HG03439 (cell line): ENCODE data around the gene SGCA.

ENCODE experiments used
- ATAC-seq: cut with Tn5 transposase; IDR thresholded peaks from one replicate; pipeline ENCODE4 v1.9.1; 2021; ENCODE audit warnings: mild to moderate bottlenecking, moderate library complexity; ENCODE audit not compliant: unreplicated experiment

SGCA gene

GRCh38 chr17:50165867-50166517 is at the start of gene SGCA:
Gene SGCA (plus strand): TSS chr17:50166005. CDS start chr17:50166041, 36 bp downstream.
- ATAC-seq: no peak

- no peak for ATAC-seq
Measured at GRCh38 chr17:50117202-50118051, 48.4 kb upstream of the SGCA start.

GRCh38 chr17:50118076-50118827 is 47.6 kb upstream of the SGCA start:
- ATAC-seq: no peak

- no peak for ATAC-seq
Measured at GRCh38 chr17:50118828-50119218, 47.0 kb upstream of the SGCA start.

GRCh38 chr17:50120475-50121253 is 45.1 kb upstream of the SGCA start:
- ATAC-seq: no peak

- no peak for ATAC-seq
Measured at GRCh38 chr17:50122945-50123344, 42.9 kb upstream of the SGCA start.

- ATAC-seq: no peak
Measured at GRCh38 chr17:50123649-50124349, 42.0 kb upstream of the SGCA start.

GRCh38 chr17:50125420-50125997 is 40.3 kb upstream of the SGCA start:
- ATAC-seq: no peak

- no peak for ATAC-seq
Measured at GRCh38 chr17:50127697-50128361, 38.0 kb upstream of the SGCA start.

- ATAC-seq: no peak
Measured at GRCh38 chr17:50128441-50129352, 37.1 kb upstream of the SGCA start.

GRCh38 chr17:50129353-50129727 is 36.5 kb upstream of the SGCA start:
- ATAC-seq: no peak

- ATAC-seq: no peak
Measured at GRCh38 chr17:50129728-50130558, 35.9 kb upstream of the SGCA start, which contains the start of gene SAMD14. Gene SAMD14 (minus strand): TSS chr17:50130160. CDS start chr17:50124959, 5,201 bp downstream.

GRCh38 chr17:50130559-50131305 is 35.1 kb upstream of the SGCA start:
- no peak for ATAC-seq

GRCh38 chr17:50132104-50132794 is 33.6 kb upstream of the SGCA start:
- ATAC-seq: no peak

- ATAC-seq: no peak
Measured at GRCh38 chr17:50133028-50133768, 32.6 kb upstream of the SGCA start.
